Measurements from ENCODE around the gene PPP3CA. TPM values are rescaled to one million over a fixed set of nuclear protein-coding genes. Genes with fewer than 3 reads are reported as not detected.

Gene PPP3CA
- total RNA-seq, 4 donors from 2014 or later = 28.7 to 51.7 (median 39.0) TPM

GRCh38 chr4:101190751-101191150, 156.6 kb downstream of the PPP3CA start:
- Histone ChIP-seq H3K27me3 (no peaks in the 10 kb centered on the region), H3K4me3 (no peak overlapping the region), H3K36me3 (no peaks in the 10 kb centered on the region), H3K9me3 (no peaks in the 10 kb centered on the region), H3K27ac (peak overlapping the region; percentile 49), H3K4me1 (peaks cover 20% of the 10 kb centered on the region)
- 81% methylated on average over 3 of the region's 3 CpGs for WGBS
- no peak for TF ChIP-seq CTCF (IDR thresholded peaks at IDR 0.05)
- DNase-seq (ENCODE audit: low spot score in 2 of 2) = no peak

GRCh38 chr4:101188906-101189305, 158.4 kb downstream of the PPP3CA start:
- 91% methylated on average over 4 of the region's 4 CpGs for WGBS
- no peak for TF ChIP-seq POLR2A (IDR thresholded peaks at IDR 0.05)
- no peak for TF ChIP-seq EP300 (IDR thresholded peaks at IDR 0.05)
- no peak for TF ChIP-seq CTCF (IDR thresholded peaks at IDR 0.05)
- TF ChIP-seq POLR2AphosphoS5 (IDR thresholded peaks at IDR 0.05) = no peak
- no peaks in the 10 kb centered on the region for H3K27me3 ChIP-seq
- H3K36me3 ChIP-seq = no peaks in the 10 kb centered on the region
- no peaks in the 10 kb centered on the region for H3K9me3 ChIP-seq
- peaks cover 20% of the 10 kb centered on the region for H3K4me1 ChIP-seq
- H3K27ac ChIP-seq = no peak overlapping the region
- no peak overlapping the region for H3K4me3 ChIP-seq
- DNase-seq (ENCODE audit: low spot score in 2 of 2) = no peak

GRCh38 chr4:101187841-101188240, 159.5 kb downstream of the PPP3CA start:
- TF ChIP-seq POLR2A (IDR thresholded peaks at IDR 0.05) (no peak), EP300 (IDR thresholded peaks at IDR 0.05) (no peak), POLR2AphosphoS5 (IDR thresholded peaks at IDR 0.05) (no peak), CTCF (IDR thresholded peaks at IDR 0.05) (no peak)
- 47% methylated on average over 5 of the region's 5 CpGs for WGBS

GRCh38 chr4:101186567-101187184, 160.7 kb downstream of the PPP3CA start:
- Histone ChIP-seq H3K4me3 (no peak overlapping the region), H3K27me3 (no peaks in the 10 kb centered on the region), H3K27ac (no peak overlapping the region), H3K4me1 (peaks cover 15% of the 10 kb centered on the region), H3K9me3 (no peaks in the 10 kb centered on the region), H3K36me3 (peaks cover 4% of the 10 kb centered on the region)
- no peak for DNase-seq (ENCODE audit: low spot score in 2 of 2)
- TF ChIP-seq POLR2AphosphoS5 (IDR thresholded peaks at IDR 0.05) (no peak), POLR2A (IDR thresholded peaks at IDR 0.05) (no peak), CTCF (IDR thresholded peaks at IDR 0.05) (no peak), EP300 (IDR thresholded peaks at IDR 0.05) (no peak)
- 90% methylated on average over 4 of the region's 4 CpGs for WGBS

More at GRCh38 chr4:101187841-101188240, 159.5 kb downstream of the PPP3CA start:
- Histone ChIP-seq H3K4me1 (peaks cover 20% of the 10 kb centered on the region), H3K4me3 (no peak overlapping the region), H3K36me3 (no peaks in the 10 kb centered on the region), H3K9me3 (no peaks in the 10 kb centered on the region), H3K27ac (no peak overlapping the region), H3K27me3 (no peaks in the 10 kb centered on the region)
- DNase-seq (ENCODE audit: low spot score in 2 of 2) = no peak

- Histone ChIP-seq H3K9me3 (no peaks in the 10 kb centered on the region), H3K4me1 (peaks cover 11% of the 10 kb centered on the region), H3K27ac (no peak overlapping the region), H3K36me3 (peaks cover 4% of the 10 kb centered on the region), H3K27me3 (no peaks in the 10 kb centered on the region), H3K4me3 (no peak overlapping the region)
- DNase-seq (ENCODE audit: low spot score in 2 of 2) = no peak
- no peak for TF ChIP-seq POLR2AphosphoS5 (IDR thresholded peaks at IDR 0.05)
- no peak for TF ChIP-seq POLR2A (IDR thresholded peaks at IDR 0.05)
- no peak for TF ChIP-seq EP300 (IDR thresholded peaks at IDR 0.05)
- no peak for TF ChIP-seq CTCF (IDR thresholded peaks at IDR 0.05)
- 98% methylated on average over 2 of the region's 2 CpGs for WGBS
These were observed 162.7 kb downstream of the PPP3CA start for GRCh38 chr4:101184668-101185067.
